GM12865 (cell line): Measurements from ENCODE around the gene RNLS.

ENCODE experiments used
- DNase-seq: peaks from one replicate; pipeline ENCODE4 v3.0.0; 2010; ENCODE audit warnings: low read depth
- H3K4me3 ChIP-seq: 2 replicates; pipeline ENCODE4 v1.5.1; 2011; ENCODE audit warnings: mild to moderate bottlenecking, low read depth, low read length, control low read depth
- TF ChIP-seq, protein P1 (sequence below): IDR thresholded peaks from 2 replicates; pipeline ENCODE4 v1.5.1; 2011; ENCODE audit warnings: low read length, control low read depth, low read depth, inconsistent platforms; ENCODE audit not compliant: insufficient read depth; ENCODE audit errors: missing control alignments

The RNLS gene

GRCh38 chr10:88417387-88418030 is 165.6 kb downstream of the RNLS start:
- no peak for DNase-seq
- no peak overlapping the region for H3K4me3 ChIP-seq
- TF ChIP-seq, protein P1, sequence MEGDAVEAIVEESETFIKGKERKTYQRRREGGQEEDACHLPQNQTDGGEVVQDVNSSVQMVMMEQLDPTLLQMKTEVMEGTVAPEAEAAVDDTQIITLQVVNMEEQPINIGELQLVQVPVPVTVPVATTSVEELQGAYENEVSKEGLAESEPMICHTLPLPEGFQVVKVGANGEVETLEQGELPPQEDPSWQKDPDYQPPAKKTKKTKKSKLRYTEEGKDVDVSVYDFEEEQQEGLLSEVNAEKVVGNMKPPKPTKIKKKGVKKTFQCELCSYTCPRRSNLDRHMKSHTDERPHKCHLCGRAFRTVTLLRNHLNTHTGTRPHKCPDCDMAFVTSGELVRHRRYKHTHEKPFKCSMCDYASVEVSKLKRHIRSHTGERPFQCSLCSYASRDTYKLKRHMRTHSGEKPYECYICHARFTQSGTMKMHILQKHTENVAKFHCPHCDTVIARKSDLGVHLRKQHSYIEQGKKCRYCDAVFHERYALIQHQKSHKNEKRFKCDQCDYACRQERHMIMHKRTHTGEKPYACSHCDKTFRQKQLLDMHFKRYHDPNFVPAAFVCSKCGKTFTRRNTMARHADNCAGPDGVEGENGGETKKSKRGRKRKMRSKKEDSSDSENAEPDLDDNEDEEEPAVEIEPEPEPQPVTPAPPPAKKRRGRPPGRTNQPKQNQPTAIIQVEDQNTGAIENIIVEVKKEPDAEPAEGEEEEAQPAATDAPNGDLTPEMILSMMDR, result no peak

DNA sequence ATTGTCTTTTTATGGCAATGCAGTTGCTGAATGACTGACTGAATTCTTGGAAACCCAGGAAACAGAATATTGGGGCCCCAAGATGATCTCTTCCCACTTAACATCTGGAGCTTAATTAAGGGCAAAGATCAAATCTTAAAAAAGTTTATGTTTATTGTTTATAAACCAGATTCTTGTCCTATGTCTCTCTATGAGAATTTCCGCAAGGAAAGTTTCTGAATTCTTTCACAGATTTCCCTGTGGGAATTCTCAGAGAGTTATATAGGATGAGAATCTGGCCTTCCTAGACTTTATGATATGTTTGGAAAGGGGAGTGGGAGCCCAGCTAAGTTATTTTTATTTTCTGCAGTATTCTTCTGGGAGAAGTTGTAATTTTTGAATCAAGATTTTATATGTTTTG is 166.3 kb downstream of the RNLS start:
- H3K4me3 ChIP-seq, result no peak overlapping the region
- DNase-seq, result no peak
- TF ChIP-seq, protein P1, result no peak

DNA sequence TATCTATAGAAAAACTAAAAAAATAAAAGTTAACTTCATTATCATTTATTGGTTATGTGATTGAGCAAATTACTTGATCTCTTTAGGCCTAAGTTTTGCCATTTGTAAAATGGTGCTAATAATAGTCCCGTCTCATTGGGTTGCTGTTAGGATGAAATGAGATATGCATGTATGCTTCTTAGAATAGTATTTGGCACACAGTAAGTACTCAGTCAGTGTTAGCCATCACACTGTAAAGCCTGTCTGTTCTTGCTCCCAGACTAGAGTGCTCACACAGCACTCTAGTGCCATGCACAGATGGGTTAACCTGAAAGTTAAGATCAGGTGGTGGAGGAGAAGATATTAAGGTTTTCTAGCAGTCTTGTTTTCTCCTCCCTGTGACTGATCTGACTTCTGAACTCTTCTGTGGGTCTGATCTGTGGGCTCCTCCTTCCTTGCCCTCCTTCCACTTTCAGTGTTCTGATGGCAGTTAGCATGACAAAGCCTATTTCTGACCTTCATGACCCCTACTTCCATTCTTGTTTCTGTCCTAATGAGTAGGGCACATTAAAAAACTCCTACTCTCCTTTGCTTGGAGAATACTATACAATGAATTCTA is 167.5 kb downstream of the RNLS start:
- DNase-seq, result peak; percentile 20
- TF ChIP-seq, protein P1, result no peak
- no peak overlapping the region for H3K4me3 ChIP-seq

- TF ChIP-seq, protein P1, result no peak
- no peak for DNase-seq
- no peak overlapping the region for H3K4me3 ChIP-seq
Measured at GRCh38 chr10:88413412-88413811, 169.7 kb downstream of the RNLS start.

GRCh38 chr10:88411772-88412349 is 171.3 kb downstream of the RNLS start:
- TF ChIP-seq, protein P1, result no peak
- H3K4me3 ChIP-seq, result no peak overlapping the region
- no peak for DNase-seq

DNA sequence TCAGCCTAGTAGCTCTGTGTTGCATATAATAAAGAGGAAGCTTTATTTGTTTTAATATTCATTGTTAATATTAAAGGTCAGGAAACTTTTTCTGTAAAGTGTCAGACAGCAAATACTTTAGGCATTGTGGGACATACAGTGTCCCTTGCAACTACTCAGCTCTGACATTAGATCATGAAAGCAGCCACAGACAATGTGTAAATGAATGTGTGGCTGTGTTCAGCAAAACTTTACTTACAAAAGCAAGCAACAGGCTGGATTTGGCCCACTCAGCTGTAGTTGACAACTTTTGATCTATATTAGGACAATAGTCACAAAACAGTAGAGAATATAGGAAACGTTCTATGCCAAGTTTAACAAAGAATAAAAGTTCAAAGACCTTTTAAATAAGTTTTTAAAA is 173.3 kb downstream of the RNLS start:
- DNase-seq, result no peak
- TF ChIP-seq, protein P1, result no peak
- H3K4me3 ChIP-seq, result no peak overlapping the region
